H9 (cell line): ENCODE data around the gene BCKDHB. TPM values are rescaled to one million over a fixed set of nuclear protein-coding genes. Genes with fewer than 3 reads are reported as not detected.
"Not testable (repeated sequence)": the region's sequence is repeated elsewhere in the genome, so short reads cannot be mapped to it uniquely, and the experiment has no call there.

Source experiments
- DNase-seq: peaks from one replicate; pipeline ENCODE4 v3.0.0-alpha.2; 2017
- H2AFZ ChIP-seq: one replicate; pipeline ENCODE4 v1.6.1; 2013; ENCODE audit warnings: mild to moderate bottlenecking, low read length, control low read depth, moderate library complexity
- H2AK5ac ChIP-seq: 2 replicates; pipeline ENCODE4 v1.6.1; 2013; ENCODE audit warnings: low read length, control low read depth, mixed read lengths; ENCODE audit not compliant: insufficient read length
- H2BK120ac ChIP-seq: one replicate; pipeline ENCODE4 v1.6.1; 2013; ENCODE audit warnings: low read depth, mild to moderate bottlenecking, low read length, control low read depth, inconsistent platforms; ENCODE audit not compliant: poor library complexity, severe bottlenecking
- H2BK12ac ChIP-seq: 2 replicates; pipeline ENCODE4 v1.6.1; 2013; ENCODE audit warnings: low read length, control low read depth, mixed read lengths, low read depth; ENCODE audit not compliant: insufficient read length
- H2BK15ac ChIP-seq: 2 replicates; pipeline ENCODE4 v1.6.1; 2013; ENCODE audit warnings: low read depth, low read length, control low read depth
- H2BK20ac ChIP-seq: one replicate; pipeline ENCODE4 v1.6.1; 2013; ENCODE audit warnings: low read depth, mild to moderate bottlenecking, low read length, control low read depth, inconsistent platforms; ENCODE audit not compliant: poor library complexity, severe bottlenecking
- H2BK5ac ChIP-seq: 2 replicates; pipeline ENCODE4 v1.6.1; 2013; ENCODE audit warnings: low read length, control low read depth, mixed read lengths; ENCODE audit not compliant: insufficient read length
- H3K14ac ChIP-seq: 2 replicates; pipeline ENCODE4 v1.6.1; 2013; ENCODE audit warnings: low read length, control low read depth; ENCODE audit not compliant: insufficient read depth
- H3K18ac ChIP-seq: 2 replicates; pipeline ENCODE4 v1.6.1; 2013; ENCODE audit warnings: low read depth, mild to moderate bottlenecking, mixed read lengths, low read length, control low read depth; ENCODE audit not compliant: insufficient read length
- H3K23ac ChIP-seq: 2 replicates; pipeline ENCODE4 v1.6.1; 2013; ENCODE audit warnings: low read length, control low read depth, mixed read lengths, low read depth; ENCODE audit not compliant: insufficient read length
- H3K23me2 ChIP-seq: 2 replicates; pipeline ENCODE4 v1.6.1; 2013; ENCODE audit warnings: low read depth, mild to moderate bottlenecking, mixed read lengths, low read length, control low read depth; ENCODE audit not compliant: insufficient read length, poor library complexity, severe bottlenecking
- H3K27ac ChIP-seq: 2 replicates; pipeline ENCODE4 v1.5.1; 2013; ENCODE audit warnings: low read length, control low read depth, mixed read lengths, low read depth; ENCODE audit not compliant: insufficient read length
- H3K27me3 ChIP-seq: 2 replicates; pipeline ENCODE4 v1.6.1; 2013; ENCODE audit warnings: low read length, control low read depth, inconsistent platforms; ENCODE audit not compliant: insufficient read depth
- H3K4ac ChIP-seq: 2 replicates; pipeline ENCODE4 v1.6.1; 2013; ENCODE audit warnings: low read depth, mild to moderate bottlenecking, control low read depth, inconsistent platforms, low read length, moderate library complexity
- H3K4me1 ChIP-seq: 2 replicates; pipeline ENCODE4 v1.6.1; 2013; ENCODE audit warnings: low read length, control low read depth, inconsistent platforms; ENCODE audit not compliant: insufficient read depth
- H3K4me2 ChIP-seq: 2 replicates; pipeline ENCODE4 v1.6.1; 2013; ENCODE audit warnings: low read length, control low read depth, mixed read lengths; ENCODE audit not compliant: insufficient read length, insufficient read depth
- H3K56ac ChIP-seq: 2 replicates; pipeline ENCODE4 v1.6.1; 2013; ENCODE audit warnings: low read depth, mild to moderate bottlenecking, mixed read lengths, low read length, control low read depth; ENCODE audit not compliant: insufficient read length
- H3K79me1 ChIP-seq: 2 replicates; pipeline ENCODE4 v1.6.1; 2013; ENCODE audit warnings: low read depth, mild to moderate bottlenecking, moderate library complexity, low read length, control low read depth, inconsistent platforms; ENCODE audit not compliant: insufficient read depth, poor library complexity, severe bottlenecking
- H3K79me2 ChIP-seq: 2 replicates; pipeline ENCODE4 v1.6.1; 2013; ENCODE audit warnings: low read length, control low read depth, inconsistent platforms; ENCODE audit not compliant: insufficient read depth
- H3K9ac ChIP-seq: 2 replicates; pipeline ENCODE4 v1.6.1; 2013; ENCODE audit warnings: low read length, control low read depth, mixed read lengths; ENCODE audit not compliant: insufficient read length; ENCODE audit errors: extremely low read depth
- H3K9me3 ChIP-seq: one replicate; pipeline ENCODE4 v1.6.1; 2013; ENCODE audit warnings: low read depth, low read length, inconsistent platforms; ENCODE audit not compliant: control insufficient read depth
- H3T11ph ChIP-seq: one replicate; pipeline ENCODE4 v1.6.1; 2013; ENCODE audit warnings: mild to moderate bottlenecking, low read length, control low read depth, inconsistent platforms
- H4K20me1 ChIP-seq: one replicate; pipeline ENCODE4 v1.6.1; 2013; ENCODE audit not compliant: control insufficient read depth, insufficient read length, insufficient read depth
- H4K5ac ChIP-seq: 2 replicates; pipeline ENCODE4 v1.6.1; 2013; ENCODE audit warnings: low read depth, mild to moderate bottlenecking, mixed read lengths, low read length, control low read depth; ENCODE audit not compliant: insufficient read length
- H4K8ac ChIP-seq: replicated peaks from 2 replicates; pipeline ENCODE4 v1.6.1; 2013; ENCODE audit warnings: low read length, control low read depth, mixed read lengths, low read depth; ENCODE audit not compliant: insufficient read length
- H4K91ac ChIP-seq: 2 replicates; pipeline ENCODE4 v1.6.1; 2013; ENCODE audit warnings: low read depth, mild to moderate bottlenecking, moderate library complexity, mixed read lengths, low read length, control low read depth; ENCODE audit not compliant: insufficient read length
- H3K27ac Mint-ChIP-seq, 3 experiments: 2 replicates in 2 of 3; 3 replicates in 1 of 3; pipeline ENCODE4 v1.8.0; 2020 to 2021; ENCODE audit warnings: mixed read lengths in 3 of 3, mild to moderate bottlenecking in 1 of 3, moderate library complexity in 1 of 3
- H3K27me3 Mint-ChIP-seq: 2 replicates; pipeline ENCODE4 v1.8.0; 2021; ENCODE audit warnings: low read depth, mild to moderate bottlenecking, moderate library complexity, mixed read lengths
- H3K36me3 Mint-ChIP-seq, 3 experiments: 2 replicates in 2 of 3; 3 replicates in 1 of 3; pipeline ENCODE4 v1.8.0; 2020 to 2021; ENCODE audit warnings: low read depth in 3 of 3, mixed read lengths in 3 of 3; ENCODE audit not compliant: insufficient read depth in 1 of 3
- H3K4me1 Mint-ChIP-seq, 2 experiments: 2 replicates each; pipeline ENCODE4 v1.8.0; 2020; ENCODE audit warnings: mixed read lengths in 2 of 2
- H3K4me3 Mint-ChIP-seq, 2 experiments: 2 replicates in 1 of 2; 3 replicates in 1 of 2; pipeline ENCODE4 v1.8.0; 2020 to 2021; ENCODE audit warnings: mild to moderate bottlenecking in 2 of 2, mixed read lengths in 2 of 2, moderate library complexity in 1 of 2
- H3K9me3 Mint-ChIP-seq, 2 experiments: 2 replicates in 1 of 2; 3 replicates in 1 of 2; pipeline ENCODE4 v1.8.0; 2020; ENCODE audit warnings: mild to moderate bottlenecking in 2 of 2, mixed read lengths in 2 of 2, moderate library complexity in 1 of 2
- CTCF ChIP-seq: fragments of 200-600 bp; sonication (generic); conservative IDR thresholded peaks from 3 replicates; pipeline ENCODE4 v1.8.0; 2021; ENCODE audit warnings: antibody characterized with exemption, mild to moderate bottlenecking
- WGBS: extraction: QIAGEN DNeasy Blood & Tissue Kit; methylation state at CpG from one replicate; pipeline ENCODE4 v1.1.7; 2013; ENCODE audit warnings: missing lambda C conversion rate, low lambda C conversion rate, mixed read lengths; ENCODE audit not compliant: insufficient read length; ENCODE audit errors: extremely low coverage; 5-methylcytosine and 5-hydroxymethylcytosine counted together
- total RNA-seq: library from RNA; stranded (reverse); gene quantifications from 2 replicates; pipeline ENCODE4 v1.2.1, GENCODE V29; 2021

BCKDHB gene
- total RNA-seq, 1 experiment from 2014 or later, result 26.6 TPM

DNA sequence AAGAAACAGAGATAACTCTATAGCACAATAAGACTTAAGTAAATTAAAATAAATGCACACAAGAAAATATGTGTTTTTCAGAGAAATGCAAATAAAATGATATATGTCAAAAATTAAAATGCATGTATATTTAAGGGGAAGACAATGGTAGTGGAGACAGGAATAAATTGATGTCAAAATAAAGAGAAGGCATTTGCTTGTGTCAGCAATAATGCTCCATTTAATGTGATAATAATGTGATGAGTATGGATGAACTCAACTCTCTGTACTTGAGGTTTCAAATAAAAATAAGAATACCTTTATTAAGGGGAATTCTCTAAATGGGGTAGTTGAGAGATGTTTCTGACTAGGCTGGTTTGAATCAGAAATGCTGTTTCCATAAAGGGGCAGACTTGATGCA is 45.7 kb upstream of the BCKDHB start:
- Histone ChIP-seq H3K14ac (no peak overlapping the region), H3K56ac (no peak overlapping the region), H3K23me2 (no peaks in the 10 kb centered on the region), H2BK120ac (no peak overlapping the region), H2AK5ac (no peak overlapping the region), H3K4ac (no peak overlapping the region), H3K9me3 (no peaks in the 10 kb centered on the region), H2BK20ac (no peak overlapping the region), H2BK12ac (no peak overlapping the region), H2BK5ac (no peak overlapping the region), H3K27ac (no peak overlapping the region), H4K5ac (no peak overlapping the region), H3K79me2 (no peaks in the 10 kb centered on the region), H2AFZ (no peak overlapping the region), H4K8ac (no peak overlapping the region), H3K79me1 (no peaks in the 10 kb centered on the region), H3K23ac (no peak overlapping the region), H3K9ac (no peak overlapping the region), H3K18ac (no peak overlapping the region), H3K27me3 (no peaks in the 10 kb centered on the region), H3T11ph (no peak overlapping the region), H3K4me1 (no peaks in the 10 kb centered on the region), H4K20me1 (no peaks in the 10 kb centered on the region), H3K4me2 (no peak overlapping the region), H2BK15ac (no peak overlapping the region), H4K91ac (no peak overlapping the region)
- Mint-ChIP-seq H3K27ac (no peak overlapping the region), H3K4me1 (no peaks in the 10 kb centered on the region), H3K36me3 (no peaks in the 10 kb centered on the region), H3K4me3 (no peak overlapping the region), H3K9me3 (no peaks in the 10 kb centered on the region), H3K27me3 (no peaks in the 10 kb centered on the region; the same call in 1 of the 2 replicates)
- DNase-seq, result no peak
- TF ChIP-seq CTCF, result no peak

DNA sequence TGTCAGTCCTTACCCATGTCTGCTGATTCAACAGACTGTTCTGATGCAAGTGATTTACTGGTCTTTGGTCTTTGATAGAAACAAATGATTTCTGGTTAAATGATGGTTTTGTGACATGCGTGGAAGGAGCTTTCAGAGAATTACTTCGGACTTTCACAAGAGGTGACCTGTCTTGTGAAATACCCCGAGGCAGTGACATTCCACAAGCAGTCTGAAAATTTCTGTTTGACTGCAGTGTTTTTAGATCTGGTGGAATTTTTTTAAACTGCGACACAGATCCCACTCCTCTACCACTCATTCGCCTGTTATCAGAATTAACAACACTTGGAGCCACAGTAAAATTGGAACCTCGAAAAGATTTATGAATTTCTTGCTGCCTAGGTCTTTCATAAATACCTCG is 38.3 kb upstream of the BCKDHB start:
- H4K8ac ChIP-seq, H3K27me3 ChIP-seq, DNase-seq, H4K20me1 ChIP-seq, H3T11ph ChIP-seq, H3K9ac ChIP-seq, H3K9me3 Mint-ChIP-seq, H3K56ac ChIP-seq, H3K79me1 ChIP-seq, H4K5ac ChIP-seq, H3K4ac ChIP-seq, H2BK12ac ChIP-seq, H3K23ac ChIP-seq, H3K4me2 ChIP-seq, H3K23me2 ChIP-seq, H3K36me3 Mint-ChIP-seq, H3K4me3 Mint-ChIP-seq, H3K4me1 Mint-ChIP-seq, H3K18ac ChIP-seq, H3K14ac ChIP-seq, H2AK5ac ChIP-seq, H3K4me1 ChIP-seq, H3K27ac ChIP-seq, H3K27ac Mint-ChIP-seq, H3K27me3 Mint-ChIP-seq, H4K91ac ChIP-seq, H2BK20ac ChIP-seq, H3K9me3 ChIP-seq, H3K79me2 ChIP-seq, H2BK120ac ChIP-seq, H2BK15ac ChIP-seq, H2AFZ ChIP-seq, H2BK5ac ChIP-seq: not testable (repeated sequence)
- no CpG with 5 or more reads among the region's 7 CpGs for WGBS
